Natural killer cell (primary cell): ENCODE measurements around the gene SUOX. TPM values are rescaled to one million over a fixed set of nuclear protein-coding genes. Genes with fewer than 3 reads are reported as not detected.
A peak's percentile ranks its signal among the peaks of the same experiment; 100 is the strongest.

Experiments
- ATAC-seq, 3 donors: fragments of 150-1000 bp in 2 of 3; fragments of 200-7000 bp in 1 of 3; cut with Tn5 transposase; 1 replicate in 1 of 3; 2 replicates in 2 of 3; pipeline ENCODE4 v1.10.0; 2021; ENCODE audit warnings: mild to moderate bottlenecking in 2 of 3, moderate library complexity in 2 of 3
- DNase-seq, 2 donors: peaks; one replicate each; pipeline versions ENCODE4 v3.0.0 to v3.0.0-alpha.2; 2013 to 2021; ENCODE audit warnings: mixed read lengths in 1 of 2
- H3K27ac ChIP-seq: one replicate; pipeline ENCODE4 v1.5.1; 2013; ENCODE audit warnings: mild to moderate bottlenecking, low read length
- H3K27me3 ChIP-seq: one replicate; pipeline ENCODE4 v1.6.1; 2013; ENCODE audit warnings: low read length; ENCODE audit not compliant: control insufficient read depth, insufficient read depth
- H3K36me3 ChIP-seq: one replicate; pipeline ENCODE4 v1.6.1; 2013; ENCODE audit warnings: low read length; ENCODE audit not compliant: control insufficient read depth, insufficient read depth
- H3K4me1 ChIP-seq: one replicate; pipeline ENCODE4 v1.6.1; 2013; ENCODE audit warnings: low read length; ENCODE audit not compliant: control insufficient read depth, insufficient read depth
- H3K4me3 ChIP-seq: one replicate; pipeline ENCODE4 v1.5.1; 2013; ENCODE audit warnings: low read length
- H3K9me3 ChIP-seq: one replicate; pipeline ENCODE4 v1.6.1; 2013; ENCODE audit warnings: low read length; ENCODE audit not compliant: control insufficient read depth, insufficient read depth
- H3K27ac Mint-ChIP-seq, 2 donors: one replicate each; pipeline ENCODE4 v1.8.0; 2022; ENCODE audit warnings: mild to moderate bottlenecking in 2 of 2, mixed read lengths in 2 of 2, moderate library complexity in 1 of 2
- H3K27me3 Mint-ChIP-seq, 2 donors: one replicate each; pipeline ENCODE4 v1.8.0; 2022; ENCODE audit warnings: low read depth in 2 of 2, mixed read lengths in 2 of 2
- H3K36me3 Mint-ChIP-seq: one replicate; pipeline ENCODE4 v1.8.0; 2022; ENCODE audit warnings: mixed read lengths
- H3K4me1 Mint-ChIP-seq, 2 donors: one replicate each; pipeline ENCODE4 v1.8.0; 2022; ENCODE audit warnings: mixed read lengths in 2 of 2
- H3K4me3 Mint-ChIP-seq: one replicate; pipeline ENCODE4 v1.8.0; 2022; ENCODE audit warnings: mild to moderate bottlenecking, moderate library complexity, mixed read lengths
- H3K9me3 Mint-ChIP-seq, 2 donors: one replicate each; pipeline ENCODE4 v1.8.0; 2022; ENCODE audit warnings: mixed read lengths in 2 of 2
- WGBS: methylation state at CpG from one replicate; pipeline ENCODE4 v1.1.7; 2013; ENCODE audit warnings: missing lambda C conversion rate; ENCODE audit not compliant: insufficient coverage; 5-methylcytosine and 5-hydroxymethylcytosine counted together
- intact Hi-C: fragments of 100-400 bp; cut with micrococcal nuclease; formaldehyde crosslinking; loops from one replicate; pipeline ENCODE4 v1.14.2; 2022
- total RNA-seq, 4 donors: library from RNA; stranded (reverse); fragments of 120-200 nt in 1 of 4; gene quantifications; one replicate each; pipeline versions ENCODE4 v1.2.3 to v1.2.4, GENCODE V29; 2013 to 2022
- TF ChIP-seq, protein P1 (sequence below): fragments of 200-600 bp; IDR thresholded peaks from one replicate; pipeline ENCODE4 v1.8.0; 2022; ENCODE audit warnings: antibody characterized with exemption

SUOX gene
- total RNA-seq, 3 donors from 2014 or later (not counting 1 experiment from before 2014, with no cell fraction given), result 11.0 to 15.9 (median 14.6) TPM

DNA sequence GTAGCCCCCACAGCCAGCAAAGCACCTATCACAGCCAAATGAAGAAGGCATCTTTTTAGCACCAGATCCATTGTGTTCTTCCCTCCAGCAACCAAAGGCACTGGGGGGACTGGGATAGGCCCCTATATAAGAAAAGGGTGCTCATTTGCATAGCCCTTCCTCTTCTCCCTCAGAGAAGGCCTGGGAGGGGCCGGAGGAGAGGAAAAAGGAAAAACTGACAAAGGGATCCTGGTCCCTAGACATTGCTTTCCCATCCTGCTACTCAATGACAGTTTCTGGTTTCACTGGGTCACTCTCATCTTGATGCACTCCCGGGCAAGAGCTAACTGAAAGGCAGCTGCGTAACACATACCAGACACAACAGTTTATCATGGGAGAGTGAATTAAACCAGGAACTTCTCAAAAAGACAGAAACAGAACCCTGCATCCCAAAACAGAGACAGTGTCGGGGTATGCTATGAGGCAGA is 31.1 kb upstream of the SUOX start, which contains the start of gene PMEL:
PMEL (minus strand) TSS at position 102 of the 467 bp plus-strand sequence; CDS start at position 71, 31 bp downstream.
- Histone ChIP-seq H3K27ac (peak within 1 kb of the TSS; percentile 59), H3K9me3 (no peaks in the 10 kb centered on the region), H3K4me1 (peaks cover 20% of the 10 kb centered on the region), H3K27me3 (no peaks in the 10 kb centered on the region), H3K36me3 (no peaks in the 10 kb centered on the region), H3K4me3 (peak within 1 kb of the TSS; percentile 94)
- DNase-seq, result no peak
- intact Hi-C loops, result no loop called here
- H3K9me3 Mint-ChIP-seq, result no peaks in the 10 kb centered on the region
- peak within 1 kb of the TSS; percentile 83 to 92 for H3K27ac Mint-ChIP-seq
- peaks cover 0 to 3% of the 10 kb centered on the region in 2 donors for H3K27me3 Mint-ChIP-seq
- ATAC-seq, result no peak
- H3K4me3 Mint-ChIP-seq, result peak within 1 kb of the TSS; percentile 93
- WGBS, result 30% methylated on average over 4 of the region's 4 CpGs
- H3K36me3 Mint-ChIP-seq, result no peaks in the 10 kb centered on the region
- H3K4me1 Mint-ChIP-seq, result peaks cover 26 to 31% of the 10 kb centered on the region in 2 donors
- TF ChIP-seq, protein P1, sequence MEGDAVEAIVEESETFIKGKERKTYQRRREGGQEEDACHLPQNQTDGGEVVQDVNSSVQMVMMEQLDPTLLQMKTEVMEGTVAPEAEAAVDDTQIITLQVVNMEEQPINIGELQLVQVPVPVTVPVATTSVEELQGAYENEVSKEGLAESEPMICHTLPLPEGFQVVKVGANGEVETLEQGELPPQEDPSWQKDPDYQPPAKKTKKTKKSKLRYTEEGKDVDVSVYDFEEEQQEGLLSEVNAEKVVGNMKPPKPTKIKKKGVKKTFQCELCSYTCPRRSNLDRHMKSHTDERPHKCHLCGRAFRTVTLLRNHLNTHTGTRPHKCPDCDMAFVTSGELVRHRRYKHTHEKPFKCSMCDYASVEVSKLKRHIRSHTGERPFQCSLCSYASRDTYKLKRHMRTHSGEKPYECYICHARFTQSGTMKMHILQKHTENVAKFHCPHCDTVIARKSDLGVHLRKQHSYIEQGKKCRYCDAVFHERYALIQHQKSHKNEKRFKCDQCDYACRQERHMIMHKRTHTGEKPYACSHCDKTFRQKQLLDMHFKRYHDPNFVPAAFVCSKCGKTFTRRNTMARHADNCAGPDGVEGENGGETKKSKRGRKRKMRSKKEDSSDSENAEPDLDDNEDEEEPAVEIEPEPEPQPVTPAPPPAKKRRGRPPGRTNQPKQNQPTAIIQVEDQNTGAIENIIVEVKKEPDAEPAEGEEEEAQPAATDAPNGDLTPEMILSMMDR, result no peak

DNA sequence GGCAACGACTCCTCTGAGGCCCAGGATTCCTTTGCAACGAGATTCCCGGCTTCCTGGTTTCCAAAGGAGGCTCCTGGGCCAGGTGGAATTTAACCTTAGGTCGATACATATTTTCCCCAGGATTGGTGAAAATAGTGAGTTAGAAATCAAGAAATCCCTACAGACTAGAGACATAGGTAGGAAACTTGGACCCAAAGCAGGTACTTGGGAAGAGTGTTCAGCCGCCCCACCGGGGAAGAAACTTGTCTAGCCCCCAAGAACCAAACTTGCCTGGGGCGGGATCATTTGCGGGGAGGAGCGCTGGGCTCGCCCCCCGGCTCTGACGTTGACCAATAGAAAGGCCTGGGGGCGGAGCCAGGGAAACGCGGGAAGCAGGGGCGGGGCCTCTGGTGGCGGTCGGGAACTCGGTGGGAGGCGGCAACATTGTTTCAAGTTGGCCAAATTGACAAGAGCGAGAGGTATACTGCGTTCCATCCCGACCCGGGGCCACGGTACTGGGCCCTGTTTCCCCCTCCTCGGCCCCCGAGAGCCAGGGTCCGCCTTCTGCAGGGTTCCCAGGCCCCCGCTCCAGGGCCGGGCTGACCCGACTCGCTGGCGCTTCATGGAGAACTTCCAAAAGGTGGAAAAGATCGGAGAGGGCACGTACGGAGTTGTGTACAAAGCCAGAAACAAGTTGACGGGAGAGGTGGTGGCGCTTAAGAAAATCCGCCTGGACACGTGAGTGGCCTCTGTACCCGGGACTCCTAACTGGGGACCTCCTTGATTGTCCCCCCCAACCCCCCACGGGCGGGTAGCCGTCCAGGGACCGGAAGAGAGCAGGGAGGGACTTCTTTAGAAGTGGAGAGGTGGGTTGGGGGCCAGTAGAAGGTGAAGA is 30.4 kb upstream of the SUOX start, which contains the start of gene CDK2:
CDK2 (plus strand) TSS at position 423 of the 874 bp plus-strand sequence; CDS start at position 602, 179 bp downstream.
- H3K27me3 ChIP-seq, result no peaks in the 10 kb centered on the region
- H3K4me3 Mint-ChIP-seq, result peak within 1 kb of the TSS; percentile 93
- H3K4me1 ChIP-seq, result peaks cover 20% of the 10 kb centered on the region
- DNase-seq, result peak; percentile 85 to 92
- H3K9me3 ChIP-seq, result no peaks in the 10 kb centered on the region
- peak; percentile 95 to 99 (median 99) for ATAC-seq
- H3K4me1 Mint-ChIP-seq, result peaks cover 26 to 31% of the 10 kb centered on the region in 2 donors
- H3K36me3 Mint-ChIP-seq, result no peaks in the 10 kb centered on the region
- H3K36me3 ChIP-seq, result no peaks in the 10 kb centered on the region
- TF ChIP-seq, protein P1, result no peak
- peak within 1 kb of the TSS; percentile 59 for H3K27ac ChIP-seq
- H3K27me3 Mint-ChIP-seq, result peaks cover 0 to 3% of the 10 kb centered on the region in 2 donors
- H3K4me3 ChIP-seq, result peak within 1 kb of the TSS; percentile 94
- no peaks in the 10 kb centered on the region for H3K9me3 Mint-ChIP-seq
- WGBS, result under 1% methylated on average over 41 of the region's 45 CpGs
- intact Hi-C loops, result no loop called here
- H3K27ac Mint-ChIP-seq, result peak within 1 kb of the TSS; percentile 83 to 92

DNA sequence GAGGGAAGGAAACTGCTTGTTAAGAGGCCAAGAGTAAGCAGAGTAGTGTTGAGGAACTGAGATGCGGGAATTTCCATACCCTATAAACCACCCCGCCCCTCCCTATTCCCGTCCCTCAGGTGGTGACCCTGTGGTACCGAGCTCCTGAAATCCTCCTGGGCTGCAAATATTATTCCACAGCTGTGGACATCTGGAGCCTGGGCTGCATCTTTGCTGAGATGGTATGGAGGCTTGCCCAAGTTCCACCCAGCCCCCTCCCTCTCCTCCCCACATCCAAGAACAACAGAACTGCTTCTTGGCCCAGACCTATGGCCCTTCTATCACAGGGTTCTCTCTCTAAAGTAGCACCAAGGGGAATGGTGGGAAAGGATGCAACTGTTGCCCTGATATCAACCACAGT is 27.7 kb upstream of the SUOX start:
- Mint-ChIP-seq H3K27ac (no peak overlapping the region), H3K4me3 (no peak overlapping the region), H3K9me3 (no peaks in the 10 kb centered on the region), H3K36me3 (no peaks in the 10 kb centered on the region), H3K27me3 (no peaks in the 10 kb centered on the region), H3K4me1 (peaks cover 26 to 31% of the 10 kb centered on the region in 2 donors)
- WGBS, result 98% methylated on average over 4 of the region's 4 CpGs
- TF ChIP-seq, protein P1, result no peak
- ATAC-seq (no peak), DNase-seq (no peak)
- no peaks in the 10 kb centered on the region for H3K36me3 ChIP-seq
- H3K27ac ChIP-seq, result no peak overlapping the region
- no peaks in the 10 kb centered on the region for H3K27me3 ChIP-seq
- no peaks in the 10 kb centered on the region for H3K9me3 ChIP-seq
- H3K4me1 ChIP-seq, result peaks cover 29% of the 10 kb centered on the region
- H3K4me3 ChIP-seq, result no peak overlapping the region
- intact Hi-C loops, result no loop called here
